Activated CD4-positive, alpha-beta T cell treated with anti-CD3 and anti-CD28 coated beads, Interleukin-2, amount 10 ng/mL, durations not matched to agents 24 days and 14 days (primary cell): ENCODE data around the gene RNF222. TPM values are rescaled to one million over a fixed set of nuclear protein-coding genes. Genes with fewer than 3 reads are reported as not detected.
"Not testable (repeated sequence)": the region's sequence is repeated elsewhere in the genome, so short reads cannot be mapped to it uniquely, and the experiment has no call there.

Experiments
- DNase-seq: peaks from one replicate; pipeline ENCODE4 v3.0.0; 2022
- H3K27ac Mint-ChIP-seq: one replicate; pipeline ENCODE4 v1.8.0; 2022; ENCODE audit warnings: mild to moderate bottlenecking, mixed read lengths
- H3K27me3 Mint-ChIP-seq: one replicate; pipeline ENCODE4 v1.8.0; 2022; ENCODE audit warnings: mixed read lengths
- H3K36me3 Mint-ChIP-seq: one replicate; pipeline ENCODE4 v1.8.0; 2022; ENCODE audit warnings: low read depth, mild to moderate bottlenecking, mixed read lengths
- H3K4me1 Mint-ChIP-seq: one replicate; pipeline ENCODE4 v1.8.0; 2021; ENCODE audit warnings: mixed read lengths
- H3K4me3 Mint-ChIP-seq: one replicate; pipeline ENCODE4 v1.8.0; 2022; ENCODE audit warnings: mild to moderate bottlenecking, moderate library complexity, mixed read lengths
- H3K9me3 Mint-ChIP-seq: one replicate; pipeline ENCODE4 v1.8.0; 2021; ENCODE audit warnings: mixed read lengths
- intact Hi-C: fragments of 100-400 bp; cut with micrococcal nuclease; formaldehyde crosslinking; loops from one replicate; pipeline ENCODE4 v1.15.1; 2023
- total RNA-seq: library from RNA; stranded (reverse); gene quantifications from 2 replicates; pipeline ENCODE4 v1.2.3, GENCODE V29; 2022

RNF222 gene
- total RNA-seq, 1 donor from 2014 or later = not detected

DNA sequence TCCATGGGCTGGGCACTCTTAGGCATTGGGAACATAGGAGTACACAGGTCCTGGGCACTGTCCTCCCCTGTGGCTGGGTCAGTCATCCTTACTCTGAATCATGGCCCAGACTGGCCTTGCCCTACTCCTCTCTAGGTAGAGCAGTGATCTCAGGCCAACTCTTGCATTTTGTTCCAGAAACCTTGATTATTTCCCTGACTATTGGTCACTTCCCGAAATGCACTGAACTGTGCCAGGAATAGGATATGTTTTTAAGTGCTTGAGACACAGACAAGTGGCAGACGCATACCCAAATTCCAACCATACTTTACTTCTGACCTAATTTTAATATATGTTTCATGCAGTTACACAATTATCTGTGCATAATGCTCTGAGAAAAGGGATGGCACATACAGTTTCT, 31.4 kb downstream of the RNF222 start:
- no peaks in the 10 kb centered on the region for H3K4me1 Mint-ChIP-seq
- no peaks in the 10 kb centered on the region for H3K9me3 Mint-ChIP-seq
- intact Hi-C loops = no loop called here
- peaks cover 13% of the 10 kb centered on the region for H3K36me3 Mint-ChIP-seq
- no peaks in the 10 kb centered on the region for H3K27me3 Mint-ChIP-seq
- no peak for DNase-seq
- H3K27ac Mint-ChIP-seq = no peak overlapping the region
- H3K4me3 Mint-ChIP-seq = no peak overlapping the region

DNA sequence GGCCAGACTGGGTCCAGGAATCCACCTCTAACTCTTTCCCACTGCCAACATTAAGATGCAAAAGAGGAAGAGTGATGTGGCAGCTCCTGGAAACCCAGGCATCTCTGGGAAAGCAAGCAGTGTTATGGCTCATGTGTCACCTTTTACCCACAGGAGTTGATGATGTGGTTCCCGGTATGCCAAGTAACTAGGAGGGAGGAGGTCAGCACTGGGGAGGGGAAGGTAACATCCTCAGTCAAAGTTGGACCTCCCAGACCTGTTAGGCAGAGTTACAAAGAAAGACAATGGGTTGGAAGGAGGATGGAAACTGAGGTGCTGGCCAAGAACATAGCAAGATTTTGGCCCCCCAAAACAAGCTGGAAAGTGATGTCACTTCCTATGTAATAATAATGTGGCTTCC, 32.5 kb downstream of the RNF222 start:
- Mint-ChIP-seq H3K4me3 (no peak overlapping the region), H3K9me3 (no peaks in the 10 kb centered on the region), H3K4me1 (no peaks in the 10 kb centered on the region), H3K27me3 (no peaks in the 10 kb centered on the region), H3K27ac (no peak overlapping the region), H3K36me3 (peaks cover 10% of the 10 kb centered on the region)
- no peak for DNase-seq
- intact Hi-C loops = no loop called here

DNA sequence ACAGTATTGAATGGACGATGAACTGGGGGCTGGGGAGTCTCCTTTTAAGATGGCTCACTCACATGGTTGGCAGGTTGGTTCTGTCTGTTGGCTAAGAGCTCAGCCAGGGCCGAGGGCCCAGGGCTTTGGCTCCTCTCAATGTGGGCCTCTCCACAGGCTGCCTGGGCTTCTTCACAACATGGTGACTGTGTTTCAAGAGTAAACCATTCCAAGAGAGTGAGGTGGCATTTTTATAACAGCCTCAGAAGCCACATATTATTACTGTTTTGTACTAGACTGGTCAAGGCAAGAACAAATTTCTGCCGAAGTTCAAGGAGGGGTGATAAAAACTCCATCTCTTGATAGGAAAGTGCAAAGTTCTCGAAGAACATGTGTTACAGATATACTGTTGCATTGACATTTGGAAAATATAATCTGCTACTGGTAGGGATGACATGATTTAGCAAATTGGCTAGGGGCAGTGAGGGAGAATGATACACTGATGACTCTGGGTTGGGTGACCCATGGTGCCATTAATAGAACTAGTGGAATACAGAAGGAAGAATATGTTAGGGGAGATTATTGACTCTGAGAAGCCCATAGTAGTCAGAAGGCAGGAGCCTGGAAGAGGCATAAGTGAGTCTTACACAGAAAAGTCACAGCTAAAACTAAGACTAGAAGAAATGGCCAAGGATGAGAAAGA, 34.8 kb downstream of the RNF222 start:
- Mint-ChIP-seq H3K9me3 (no peaks in the 10 kb centered on the region), H3K27me3 (no peaks in the 10 kb centered on the region), H3K4me1 (peaks cover 4% of the 10 kb centered on the region), H3K27ac (no peak overlapping the region), H3K4me3 (no peak overlapping the region), H3K36me3 (no peaks in the 10 kb centered on the region)
- DNase-seq = no peak
- intact Hi-C loops = no loop called here

DNA sequence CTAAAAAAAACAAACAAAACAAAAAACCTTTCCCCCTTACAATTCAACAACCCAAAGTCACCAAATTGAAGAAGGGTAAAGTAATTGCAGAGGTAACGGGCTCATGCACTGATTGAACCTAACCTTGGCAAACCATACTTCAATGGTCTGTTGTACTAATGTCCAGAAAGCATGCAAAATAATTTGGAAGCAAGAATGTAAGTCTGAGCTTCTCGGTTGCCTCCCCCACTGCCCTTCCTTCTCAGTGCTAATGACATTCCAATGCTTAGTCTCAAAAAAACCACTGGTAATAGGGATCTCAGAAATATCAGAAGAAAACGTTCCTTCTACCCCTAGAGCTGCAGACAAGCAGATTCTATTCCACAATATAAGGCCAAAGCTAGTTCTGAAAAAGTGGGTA, 36.9 kb downstream of the RNF222 start:
- H3K9me3 Mint-ChIP-seq = no peaks in the 10 kb centered on the region
- peaks cover 4% of the 10 kb centered on the region for H3K4me1 Mint-ChIP-seq
- H3K36me3 Mint-ChIP-seq = no peaks in the 10 kb centered on the region
- H3K27me3 Mint-ChIP-seq = no peaks in the 10 kb centered on the region
- H3K27ac Mint-ChIP-seq = no peak overlapping the region
- intact Hi-C loops = no loop called here
- no peak overlapping the region for H3K4me3 Mint-ChIP-seq
- DNase-seq = no peak

DNA sequence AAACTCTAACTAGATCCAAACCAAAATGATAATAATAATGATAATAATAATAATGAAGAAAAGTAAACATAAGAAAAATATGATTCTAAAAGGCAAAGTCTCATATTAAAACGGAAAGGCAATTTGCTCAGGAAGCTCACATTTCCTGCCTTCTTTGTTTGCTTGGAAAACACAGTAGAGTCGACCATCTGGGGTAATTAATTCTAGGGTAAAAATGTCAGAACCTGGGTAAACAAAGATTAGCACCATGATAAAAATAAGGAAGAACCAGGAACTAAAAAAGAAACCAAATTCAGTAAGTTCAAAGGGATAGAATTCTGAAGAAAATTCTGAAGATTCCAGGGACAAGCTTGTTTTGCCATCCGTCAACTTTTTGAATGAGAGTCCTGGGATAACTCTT, 37.4 kb downstream of the RNF222 start:
- Mint-ChIP-seq H3K27me3 (peaks cover 2% of the 10 kb centered on the region), H3K4me3 (no peak overlapping the region), H3K27ac (no peak overlapping the region), H3K4me1 (peaks cover 4% of the 10 kb centered on the region), H3K36me3 (no peaks in the 10 kb centered on the region), H3K9me3 (no peaks in the 10 kb centered on the region)
- no peak for DNase-seq
- intact Hi-C loops = no loop called here

DNA sequence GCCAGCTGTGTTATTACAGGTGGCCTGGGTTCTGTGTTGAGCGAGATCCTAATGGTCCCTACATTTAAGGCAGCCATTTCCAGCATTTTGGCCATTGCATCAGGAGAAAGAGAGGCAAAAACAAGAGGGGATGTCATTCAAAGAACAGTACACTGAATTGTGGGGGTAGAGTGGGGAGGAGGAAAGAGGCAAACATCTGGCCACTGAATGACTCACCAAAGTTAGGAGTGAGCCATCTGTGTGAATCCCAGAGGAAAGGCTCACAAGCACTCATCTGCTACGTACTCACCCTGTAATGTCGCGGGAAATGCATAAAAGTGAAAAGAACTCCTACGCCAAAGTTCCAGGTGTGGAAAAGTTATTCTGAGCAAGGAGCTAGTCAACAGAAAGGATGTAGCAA, 37.9 kb downstream of the RNF222 start:
- Mint-ChIP-seq H3K9me3 (no peaks in the 10 kb centered on the region), H3K36me3 (no peaks in the 10 kb centered on the region), H3K27ac (no peak overlapping the region), H3K4me1 (peaks cover 4% of the 10 kb centered on the region), H3K27me3 (peaks cover 2% of the 10 kb centered on the region), H3K4me3 (no peak overlapping the region)
- no peak for DNase-seq
- intact Hi-C loops = no loop called here

DNA sequence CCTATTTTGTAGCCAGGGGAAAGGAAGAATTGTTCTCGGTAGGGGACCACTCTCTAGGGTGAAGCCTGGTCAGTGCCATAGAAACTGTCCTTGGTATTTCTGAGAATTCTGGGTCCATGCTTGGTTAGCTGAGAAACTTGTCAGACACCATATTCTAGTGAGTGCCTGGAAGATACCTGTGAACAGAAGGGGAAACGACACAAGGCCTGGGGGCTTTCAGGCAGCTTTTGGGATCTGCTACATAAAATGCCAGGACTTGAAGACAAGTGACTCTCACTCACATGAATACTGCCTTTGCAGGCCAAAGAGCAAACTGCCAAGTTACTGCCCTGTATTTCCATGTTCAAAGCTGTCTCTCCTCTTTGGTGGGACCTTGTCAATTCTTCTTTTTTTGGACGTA, 39.7 kb downstream of the RNF222 start:
- H3K4me1 Mint-ChIP-seq = peaks cover 4% of the 10 kb centered on the region
- no peak overlapping the region for H3K4me3 Mint-ChIP-seq
- H3K9me3 Mint-ChIP-seq = no peaks in the 10 kb centered on the region
- peaks cover 2% of the 10 kb centered on the region for H3K27me3 Mint-ChIP-seq
- H3K27ac Mint-ChIP-seq = no peak overlapping the region
- intact Hi-C loops = no loop called here
- no peaks in the 10 kb centered on the region for H3K36me3 Mint-ChIP-seq
- no peak for DNase-seq

DNA sequence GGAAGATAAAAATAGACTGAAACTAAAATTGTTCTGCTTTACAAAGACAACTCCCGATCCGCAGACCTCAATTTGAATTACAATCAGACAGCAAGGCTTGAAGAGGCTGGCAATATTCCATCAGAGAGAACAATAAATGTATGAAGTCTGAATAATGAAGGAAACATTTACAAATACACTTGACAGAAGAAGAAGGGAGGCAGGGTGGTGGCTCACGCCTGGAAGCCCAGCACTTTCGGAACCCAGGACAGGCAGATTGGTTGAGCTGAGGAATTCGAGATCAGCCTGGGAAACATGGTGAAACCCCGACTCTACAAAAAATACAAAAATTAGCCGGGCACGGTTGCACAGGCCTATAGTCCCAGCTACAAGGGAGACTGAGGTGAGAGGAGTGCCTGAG, 43.4 kb downstream of the RNF222 start:
- H3K9me3 Mint-ChIP-seq = no peaks in the 10 kb centered on the region
- intact Hi-C loops = no loop called here
- H3K4me3 Mint-ChIP-seq = no peak overlapping the region
- H3K27ac Mint-ChIP-seq = no peak overlapping the region
- DNase-seq = no peak
- no peaks in the 10 kb centered on the region for H3K36me3 Mint-ChIP-seq
- peaks cover 4% of the 10 kb centered on the region for H3K27me3 Mint-ChIP-seq
- H3K4me1 Mint-ChIP-seq = no peaks in the 10 kb centered on the region

DNA sequence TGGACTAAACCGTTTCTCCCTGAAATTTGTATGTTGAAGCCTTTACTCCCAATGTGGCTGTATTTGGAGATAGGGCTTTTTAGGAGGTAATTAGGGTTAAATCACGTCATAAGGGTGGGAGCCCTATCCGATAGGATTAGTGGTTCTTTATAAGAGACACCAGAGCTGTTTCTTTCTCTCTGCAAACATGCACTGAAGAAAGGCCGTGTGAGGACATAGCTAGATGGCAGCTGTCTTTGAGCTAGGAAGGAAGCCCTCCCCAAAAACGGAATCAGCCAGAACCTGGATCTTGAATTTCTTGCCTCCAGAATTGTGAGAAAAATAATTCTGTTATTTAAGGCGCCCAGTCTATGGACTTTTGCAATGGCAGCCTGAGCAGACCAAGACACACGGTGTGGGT, 43.9 kb downstream of the RNF222 start:
- Mint-ChIP-seq H3K27me3 (peaks cover 4% of the 10 kb centered on the region), H3K27ac (no peak overlapping the region), H3K4me3 (no peak overlapping the region), H3K4me1 (no peaks in the 10 kb centered on the region), H3K36me3 (no peaks in the 10 kb centered on the region), H3K9me3 (no peaks in the 10 kb centered on the region)
- intact Hi-C loops = no loop called here
- no peak for DNase-seq

DNA sequence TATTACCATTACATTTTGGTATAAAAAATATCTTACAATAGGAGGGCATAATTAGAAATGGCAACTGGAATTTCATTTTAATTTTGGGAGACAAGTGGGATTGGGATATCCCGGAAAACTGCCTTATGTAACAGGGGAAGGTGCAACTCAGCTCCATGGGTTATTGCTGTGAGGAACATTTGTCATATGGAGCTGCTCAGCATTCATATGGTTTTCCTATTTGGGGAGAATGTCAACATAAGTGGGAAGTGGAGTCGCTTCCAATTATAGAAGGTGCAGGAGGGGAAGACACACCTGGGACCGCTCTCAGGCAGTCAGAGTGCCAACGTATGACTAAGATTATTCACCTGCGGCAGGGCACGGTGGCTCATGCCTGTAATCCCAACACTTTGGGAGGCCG, 47.3 kb downstream of the RNF222 start:
- H3K36me3 Mint-ChIP-seq = no peaks in the 10 kb centered on the region
- no peaks in the 10 kb centered on the region for H3K4me1 Mint-ChIP-seq
- DNase-seq = no peak
- no peak overlapping the region for H3K27ac Mint-ChIP-seq
- intact Hi-C loops = no loop called here
- no peak overlapping the region for H3K4me3 Mint-ChIP-seq
- H3K27me3 Mint-ChIP-seq = peaks cover 24% of the 10 kb centered on the region
- no peaks in the 10 kb centered on the region for H3K9me3 Mint-ChIP-seq

DNA sequence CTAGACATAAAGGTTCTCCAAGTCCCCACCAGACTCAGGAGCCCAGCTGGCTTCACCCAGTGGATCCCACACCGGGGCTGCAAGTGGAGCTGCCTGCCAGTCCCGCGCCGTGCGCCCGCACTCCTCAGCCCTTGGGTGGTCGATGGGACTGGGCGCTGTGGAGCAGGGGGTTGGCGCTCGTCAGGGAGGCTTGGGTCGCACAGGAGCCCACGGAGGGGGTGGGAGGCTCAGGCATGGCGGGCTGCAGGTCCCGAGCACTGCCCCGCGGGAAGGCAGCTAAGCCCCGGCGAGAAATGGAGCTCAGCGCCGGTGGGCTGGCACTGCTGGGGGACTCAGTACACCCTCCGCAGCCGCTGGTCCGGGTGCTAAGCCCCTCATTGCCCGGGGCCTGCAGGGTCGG, 50.6 kb downstream of the RNF222 start:
- intact Hi-C loops, H3K9me3 Mint-ChIP-seq, H3K4me1 Mint-ChIP-seq, H3K36me3 Mint-ChIP-seq, DNase-seq, H3K27ac Mint-ChIP-seq, H3K4me3 Mint-ChIP-seq: not testable (repeated sequence)
- H3K27me3 Mint-ChIP-seq = peaks cover 28% of the 10 kb centered on the region

DNA sequence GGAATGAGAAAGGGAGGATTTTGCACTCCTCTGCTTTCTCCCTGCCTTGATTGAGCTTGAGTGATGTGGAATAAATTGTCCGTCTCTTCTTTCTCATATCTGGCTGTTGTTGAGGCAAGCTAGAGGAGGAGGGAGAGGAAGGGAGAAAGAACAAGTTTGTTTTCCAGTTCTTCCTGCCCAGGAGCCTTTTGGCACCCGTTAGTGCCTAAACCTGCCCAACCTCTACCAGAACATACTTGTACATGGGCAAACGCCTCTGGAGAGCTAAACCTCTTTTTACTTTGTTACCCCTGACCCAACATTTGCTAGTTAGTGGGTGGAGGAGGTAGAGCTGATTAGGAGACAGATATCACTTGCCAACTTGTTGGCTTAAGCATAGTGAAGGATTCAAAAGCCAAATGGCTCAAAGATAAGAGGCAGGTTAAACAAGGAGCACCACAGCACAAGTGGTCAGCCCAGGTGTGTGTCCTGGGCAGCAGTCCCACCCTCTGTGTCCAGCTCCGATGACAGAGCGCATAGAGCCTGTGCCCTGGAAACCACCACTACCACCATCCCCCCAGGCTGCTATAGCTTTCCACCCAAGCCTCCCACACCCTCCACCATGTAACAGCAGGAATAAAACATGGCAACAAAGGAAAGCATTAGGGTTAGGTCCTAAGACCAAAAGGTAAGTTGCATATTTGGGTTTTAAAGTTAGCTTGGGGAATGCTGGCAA, 51.5 kb downstream of the RNF222 start:
- Mint-ChIP-seq H3K9me3 (no peaks in the 10 kb centered on the region), H3K27ac (no peak overlapping the region), H3K36me3 (no peaks in the 10 kb centered on the region), H3K27me3 (peaks cover 28% of the 10 kb centered on the region), H3K4me3 (no peak overlapping the region), H3K4me1 (peaks cover 2% of the 10 kb centered on the region)
- no peak for DNase-seq
- intact Hi-C loops = no loop called here

DNA sequence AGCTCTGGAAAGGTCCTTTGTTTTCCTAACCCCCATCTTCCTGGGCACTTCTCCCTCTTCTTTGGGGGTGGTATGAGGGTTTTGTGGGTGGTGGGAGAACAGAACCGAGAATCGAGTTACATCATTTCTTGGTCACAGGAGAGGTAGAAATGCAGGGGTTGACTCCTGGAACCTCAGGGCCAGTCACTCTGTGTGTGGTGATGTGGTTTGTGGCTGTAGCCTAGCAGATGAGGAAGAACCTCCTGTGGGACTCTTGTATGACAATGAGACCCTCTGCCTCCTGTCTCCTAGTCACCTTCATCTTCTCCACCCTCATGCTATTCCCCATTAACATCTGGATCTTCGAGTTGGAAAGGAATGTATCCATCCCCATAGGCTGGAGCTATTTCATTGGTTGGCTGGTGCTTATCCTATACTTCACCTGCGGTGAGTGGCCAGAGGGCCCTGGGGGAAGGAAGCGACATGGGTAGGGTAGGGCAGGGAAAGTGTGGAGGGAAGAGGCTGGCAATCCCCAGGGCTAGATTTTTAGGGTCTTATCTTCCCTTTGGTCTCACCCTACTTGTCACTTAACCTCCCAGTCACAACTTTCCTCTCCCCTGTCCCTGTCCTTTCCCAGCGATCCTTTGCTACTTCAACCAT, 52.5 kb downstream of the RNF222 start:
- DNase-seq = no peak

DNA sequence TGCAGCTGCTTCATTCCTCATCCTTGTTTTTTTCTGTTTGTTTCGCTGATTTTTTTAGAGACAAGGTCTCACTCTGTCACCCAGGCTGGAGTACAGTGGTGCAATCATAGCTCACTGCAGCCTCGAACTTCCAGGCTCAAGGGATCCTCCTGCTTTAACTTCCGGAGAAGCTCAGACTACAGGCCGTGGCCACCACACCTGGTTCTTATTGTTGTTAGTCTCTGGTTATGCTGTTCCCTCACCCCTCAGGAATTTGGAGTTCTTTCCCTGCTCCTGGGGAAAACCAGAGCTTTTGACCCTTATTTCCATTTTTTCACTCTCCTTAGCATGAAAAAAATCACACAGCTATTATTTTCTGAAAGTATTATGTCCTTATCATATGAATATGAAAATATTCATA, 56.2 kb downstream of the RNF222 start:
- intact Hi-C loops = no loop called here
- Mint-ChIP-seq H3K27me3 (peaks cover 21% of the 10 kb centered on the region), H3K4me1 (peaks cover 10% of the 10 kb centered on the region), H3K36me3 (no peaks in the 10 kb centered on the region), H3K27ac (no peak overlapping the region), H3K9me3 (no peaks in the 10 kb centered on the region), H3K4me3 (no peak overlapping the region)
- no peak for DNase-seq

More for the DNA sequence above, 52.5 kb downstream of the RNF222 start:
- Mint-ChIP-seq H3K27me3 (peaks cover 26% of the 10 kb centered on the region), H3K4me1 (peaks cover 2% of the 10 kb centered on the region), H3K9me3 (no peaks in the 10 kb centered on the region), H3K27ac (no peak overlapping the region), H3K36me3 (no peaks in the 10 kb centered on the region), H3K4me3 (no peak overlapping the region)
- intact Hi-C loops = no loop called here
